WTC11 (cell line): ENCODE data around the gene NTMT2. TPM values are rescaled to one million over a fixed set of nuclear protein-coding genes. Genes with fewer than 3 reads are reported as not detected.

Source experiments
- ATAC-seq: fragments of 200-7000 bp; cut with Tn5 transposase; 2 replicates; pipeline ENCODE4 v1.10.0; 2021; ENCODE audit warnings: mild to moderate bottlenecking, moderate library complexity
- CTCF ChIA-PET: fragments of 300-600 bp; sonication (Branson Sonifier 250); formaldehyde crosslinking; loops from one replicate; lab custom pipeline; 2021; ENCODE audit warnings: antibody characterized with exemption; lab: Charles Lee
- POLR2A ChIA-PET: fragments of 350-600 bp; sonication (Branson Sonifier 250); formaldehyde crosslinking; loops from one replicate; lab custom pipeline; 2021; ENCODE audit warnings: antibody characterized with exemption; lab: Charles Lee
- DNase-seq: peaks from one replicate; pipeline ENCODE4 v3.0.0; 2021; ENCODE audit warnings: low spot score
- H3K27ac Mint-ChIP-seq: 2 replicates; pipeline ENCODE4 v1.8.0; 2021; ENCODE audit warnings: mixed read lengths
- H3K27me3 Mint-ChIP-seq: 2 replicates; pipeline ENCODE4 v1.8.0; 2021; ENCODE audit warnings: low read depth, mild to moderate bottlenecking, moderate library complexity, mixed read lengths
- H3K36me3 Mint-ChIP-seq: 2 replicates; pipeline ENCODE4 v1.8.0; 2021; ENCODE audit warnings: mixed read lengths
- H3K4me1 Mint-ChIP-seq: 2 replicates; pipeline ENCODE4 v1.8.0; 2022; ENCODE audit warnings: mixed read lengths
- H3K4me3 Mint-ChIP-seq: 2 replicates; pipeline ENCODE4 v1.8.0; 2021; ENCODE audit warnings: mild to moderate bottlenecking, moderate library complexity, mixed read lengths
- H3K9me3 Mint-ChIP-seq: 2 replicates; pipeline ENCODE4 v1.8.0; 2021; ENCODE audit warnings: mixed read lengths
- AR ChIP-seq: fragments of 250-450 bp; sonication (Bioruptor Pico); IDR thresholded peaks from 2 replicates; pipeline ENCODE4 v1.9.0; 2021; ENCODE audit warnings: mild to moderate bottlenecking
- ARID4B ChIP-seq: sonication (generic); formaldehyde crosslinking; IDR thresholded peaks from 2 replicates; pipeline ENCODE4 v1.8.0; 2023; ENCODE audit warnings: missing genetic modification reagents, mild to moderate bottlenecking, borderline replicate concordance
- ERG ChIP-seq: fragments of 250-450 bp; sonication (Bioruptor Pico); IDR thresholded peaks from 2 replicates; pipeline ENCODE4 v1.8.0; 2021; ENCODE audit warnings: mild to moderate bottlenecking
- ESRRA ChIP-seq: sonication (generic); formaldehyde crosslinking; IDR thresholded peaks from 2 replicates; pipeline ENCODE4 v1.8.1; 2022; ENCODE audit warnings: mild to moderate bottlenecking, missing genetic modification reagents, borderline replicate concordance
- IRF2 ChIP-seq: sonication (generic); formaldehyde crosslinking; IDR thresholded peaks from 2 replicates; pipeline ENCODE4 v1.8.0; 2022; ENCODE audit warnings: low read depth, missing genetic modification reagents, borderline replicate concordance
- MYBL2 ChIP-seq: sonication (generic); formaldehyde crosslinking; IDR thresholded peaks from 2 replicates; pipeline ENCODE4 v1.8.1; 2023; ENCODE audit warnings: mild to moderate bottlenecking, moderate library complexity, missing genetic modification reagents
- NR3C1 ChIP-seq: sonication (generic); formaldehyde crosslinking; conservative IDR thresholded peaks from 2 replicates; pipeline ENCODE4 v1.8.1; 2023; ENCODE audit warnings: low read depth, mild to moderate bottlenecking, missing genetic modification reagents
- STAT6 ChIP-seq: sonication (generic); formaldehyde crosslinking; conservative IDR thresholded peaks from 2 replicates; pipeline ENCODE4 v1.8.1; 2023; ENCODE audit warnings: mild to moderate bottlenecking, low read depth, missing genetic modification reagents, moderate library complexity
- TP53 ChIP-seq: sonication (generic); formaldehyde crosslinking; IDR thresholded peaks from 2 replicates; pipeline ENCODE4 v1.8.1; 2023; ENCODE audit warnings: mild to moderate bottlenecking, missing genetic modification reagents
- ZNF263 ChIP-seq: sonication (generic); formaldehyde crosslinking; IDR thresholded peaks from 2 replicates; pipeline ENCODE4 v1.8.1; 2022; ENCODE audit warnings: low read depth, mild to moderate bottlenecking, moderate library complexity, missing genetic modification reagents
- ZNF396 ChIP-seq: fragments of 250-450 bp; sonication (Bioruptor Pico); IDR thresholded peaks from 2 replicates; pipeline ENCODE4 v1.8.0; 2021; ENCODE audit warnings: mild to moderate bottlenecking, moderate library complexity, borderline replicate concordance
- ZNF425 ChIP-seq: fragments of 250-450 bp; sonication (Bioruptor Pico); conservative IDR thresholded peaks from 2 replicates; pipeline ENCODE4 v1.9.0; 2021; ENCODE audit warnings: mild to moderate bottlenecking
- total RNA-seq: library from RNA; stranded (reverse); gene quantifications from 3 replicates; pipeline ENCODE4 v1.2.3, GENCODE V29; 2021
- TF ChIP-seq, protein P1 (sequence below): sonication (generic); formaldehyde crosslinking; IDR thresholded peaks from 2 replicates; pipeline ENCODE4 v1.8.0; 2022; ENCODE audit warnings: mild to moderate bottlenecking, missing genetic modification reagents
- TF ChIP-seq, protein P2 (sequence below): sonication (generic); formaldehyde crosslinking; IDR thresholded peaks from 2 replicates; pipeline ENCODE4 v1.8.1; 2023; ENCODE audit warnings: mild to moderate bottlenecking, missing genetic modification reagents, moderate library complexity
- TF ChIP-seq, protein P3 (sequence below): sonication (generic); formaldehyde crosslinking; IDR thresholded peaks from 2 replicates; pipeline ENCODE4 v1.8.1; 2022; ENCODE audit warnings: mild to moderate bottlenecking, missing genetic modification reagents, moderate library complexity, borderline replicate concordance

Gene NTMT2
- total RNA-seq, 1 experiment from 2014 or later, result 0.24 TPM

GRCh38 chr1:170174395-170174794, 28.6 kb downstream of the NTMT2 start:
- Mint-ChIP-seq H3K4me3 (no peak overlapping the region), H3K4me1 (peaks cover 3% of the 10 kb centered on the region; the same call in 1 of the 2 replicates), H3K27ac (no peak overlapping the region), H3K9me3 (peaks cover 41% of the 10 kb centered on the region), H3K27me3 (no peaks in the 10 kb centered on the region), H3K36me3 (peaks cover 12% of the 10 kb centered on the region)
- ChIA-PET POLR2A (no interaction called here), CTCF (no interaction called here)
- TF ChIP-seq, protein P1, sequence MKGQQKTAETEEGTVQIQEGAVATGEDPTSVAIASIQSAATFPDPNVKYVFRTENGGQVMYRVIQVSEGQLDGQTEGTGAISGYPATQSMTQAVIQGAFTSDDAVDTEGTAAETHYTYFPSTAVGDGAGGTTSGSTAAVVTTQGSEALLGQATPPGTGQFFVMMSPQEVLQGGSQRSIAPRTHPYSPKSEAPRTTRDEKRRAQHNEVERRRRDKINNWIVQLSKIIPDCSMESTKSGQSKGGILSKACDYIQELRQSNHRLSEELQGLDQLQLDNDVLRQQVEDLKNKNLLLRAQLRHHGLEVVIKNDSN, result no peak
- TF ChIP-seq TP53 (no peak), NR3C1 (CRISPR knock-in tag) (no peak), ZNF425 (CRISPR knock-in tag) (no peak), IRF2 (CRISPR knock-in tag) (no peak), ESRRA (CRISPR knock-in tag) (no peak), AR (CRISPR knock-in tag) (no peak), MYBL2 (CRISPR knock-in tag) (no peak), ARID4B (CRISPR knock-in tag) (no peak), STAT6 (CRISPR knock-in tag) (no peak), ZNF396 (CRISPR knock-in tag) (no peak), ERG (CRISPR knock-in tag) (no peak), ZNF263 (CRISPR knock-in tag) (no peak)
- TF ChIP-seq, protein P2, sequence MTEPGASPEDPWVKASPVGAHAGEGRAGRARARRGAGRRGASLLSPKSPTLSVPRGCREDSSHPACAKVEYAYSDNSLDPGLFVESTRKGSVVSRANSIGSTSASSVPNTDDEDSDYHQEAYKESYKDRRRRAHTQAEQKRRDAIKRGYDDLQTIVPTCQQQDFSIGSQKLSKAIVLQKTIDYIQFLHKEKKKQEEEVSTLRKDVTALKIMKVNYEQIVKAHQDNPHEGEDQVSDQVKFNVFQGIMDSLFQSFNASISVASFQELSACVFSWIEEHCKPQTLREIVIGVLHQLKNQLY (CRISPR knock-in tag), result no peak
- TF ChIP-seq, protein P3, sequence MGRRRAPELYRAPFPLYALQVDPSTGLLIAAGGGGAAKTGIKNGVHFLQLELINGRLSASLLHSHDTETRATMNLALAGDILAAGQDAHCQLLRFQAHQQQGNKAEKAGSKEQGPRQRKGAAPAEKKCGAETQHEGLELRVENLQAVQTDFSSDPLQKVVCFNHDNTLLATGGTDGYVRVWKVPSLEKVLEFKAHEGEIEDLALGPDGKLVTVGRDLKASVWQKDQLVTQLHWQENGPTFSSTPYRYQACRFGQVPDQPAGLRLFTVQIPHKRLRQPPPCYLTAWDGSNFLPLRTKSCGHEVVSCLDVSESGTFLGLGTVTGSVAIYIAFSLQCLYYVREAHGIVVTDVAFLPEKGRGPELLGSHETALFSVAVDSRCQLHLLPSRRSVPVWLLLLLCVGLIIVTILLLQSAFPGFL (CRISPR knock-in tag), result no peak
- no peak for ATAC-seq
- no peak for DNase-seq
